Memory B cell (primary cell): ENCODE results near the gene NKAIN1.
"Not testable (repeated sequence)": the region's sequence is repeated elsewhere in the genome, so short reads cannot be mapped to it uniquely, and the experiment has no call there.

ENCODE experiments used
- ATAC-seq: fragments of 150-1000 bp; cut with Tn5 transposase; 2 replicates; pipeline ENCODE4 v1.10.0; 2021; ENCODE audit warnings: low read depth, mild to moderate bottlenecking, moderate library complexity
- DNase-seq, 2 donors: peaks; one replicate each; pipeline ENCODE4 v3.0.0; 2022; ENCODE audit warnings: low spot score in 2 of 2
- H3K27ac Mint-ChIP-seq: one replicate; pipeline ENCODE4 v1.8.0; 2022; ENCODE audit warnings: mild to moderate bottlenecking, moderate library complexity, mixed read lengths
- H3K27me3 Mint-ChIP-seq: one replicate; pipeline ENCODE4 v1.8.0; 2022; ENCODE audit warnings: mixed read lengths
- H3K36me3 Mint-ChIP-seq: one replicate; pipeline ENCODE4 v1.8.0; 2022; ENCODE audit warnings: mild to moderate bottlenecking, mixed read lengths
- H3K4me1 Mint-ChIP-seq: one replicate; pipeline ENCODE4 v1.8.0; 2022; ENCODE audit warnings: mixed read lengths
- H3K4me3 Mint-ChIP-seq: one replicate; pipeline ENCODE4 v1.8.0; 2022; ENCODE audit warnings: mild to moderate bottlenecking, moderate library complexity, mixed read lengths
- H3K9me3 Mint-ChIP-seq: one replicate; pipeline ENCODE4 v1.8.0; 2022; ENCODE audit warnings: mixed read lengths

The NKAIN1 gene

DNA sequence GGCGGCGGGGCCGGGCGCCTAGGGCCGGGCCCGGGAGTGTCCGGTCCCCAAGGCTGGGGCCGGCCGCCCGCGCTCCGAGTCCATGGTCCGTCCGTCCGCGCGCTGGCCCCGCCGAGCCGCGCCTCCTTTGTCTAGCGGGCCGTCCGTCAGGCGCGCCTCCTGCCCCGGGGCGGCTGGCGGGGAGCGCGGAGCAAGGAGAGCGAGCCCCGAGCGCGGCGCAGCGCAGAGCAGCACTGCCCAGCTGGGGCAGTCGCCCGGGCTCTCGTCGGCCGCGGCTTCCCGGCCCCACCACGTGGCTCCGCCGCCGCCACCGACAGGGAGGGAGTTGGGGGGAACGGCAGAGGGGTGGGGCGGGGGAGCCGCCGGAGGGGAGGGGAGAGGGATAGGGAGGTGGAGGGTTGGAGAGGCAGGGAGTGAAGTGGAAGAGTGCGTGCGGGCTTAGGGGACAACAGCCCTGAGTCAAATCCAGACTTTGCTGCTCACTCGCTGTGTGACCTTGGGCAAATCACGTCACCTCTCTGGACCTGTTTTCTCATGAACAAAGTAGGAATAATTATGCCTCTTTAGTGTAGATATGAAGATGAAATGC, at the start of gene NKAIN1:
Gene NKAIN1, minus strand, starts transcription at position 235 of the 589 bp plus-strand sequence. CDS start 340 bp downstream, outside the sequence.
- Mint-ChIP-seq H3K27ac (no peak within 1 kb of the TSS), H3K36me3 (peaks cover 2% of the 10 kb centered on the region), H3K4me3 (peak within 1 kb of the TSS; percentile 68), H3K27me3 (peaks cover 30% of the 10 kb centered on the region), H3K9me3 (no peaks in the 10 kb centered on the region), H3K4me1 (peaks cover 11% of the 10 kb centered on the region)
- DNase-seq, result no peak
- no peak for ATAC-seq

DNA sequence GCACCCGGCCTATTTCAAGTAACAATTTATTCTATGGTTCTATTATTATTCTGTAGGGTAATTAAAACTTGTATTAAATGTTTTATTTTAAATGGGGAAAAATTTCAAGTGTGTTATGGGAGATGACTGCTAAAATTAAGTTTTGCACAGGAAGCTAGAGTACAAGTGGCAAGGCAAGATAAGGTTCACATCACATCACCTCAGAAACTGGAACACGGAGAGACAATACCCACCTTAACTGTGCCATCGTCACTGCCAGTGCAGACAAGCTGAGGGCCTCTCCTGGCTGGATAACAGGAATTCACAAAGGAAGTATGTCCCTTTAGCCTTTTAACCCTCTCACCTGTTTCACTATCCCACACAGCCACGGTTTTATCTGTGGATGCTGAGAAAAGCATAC, 49.3 kb upstream of the NKAIN1 start:
- H3K36me3 Mint-ChIP-seq, result peaks cover 29% of the 10 kb centered on the region
- no peak overlapping the region for H3K27ac Mint-ChIP-seq
- H3K4me1 Mint-ChIP-seq, result peaks cover 14% of the 10 kb centered on the region
- H3K4me3 Mint-ChIP-seq, result no peak overlapping the region
- no peak for ATAC-seq
- no peak for DNase-seq
- no peaks in the 10 kb centered on the region for H3K27me3 Mint-ChIP-seq
- H3K9me3 Mint-ChIP-seq, result no peaks in the 10 kb centered on the region

DNA sequence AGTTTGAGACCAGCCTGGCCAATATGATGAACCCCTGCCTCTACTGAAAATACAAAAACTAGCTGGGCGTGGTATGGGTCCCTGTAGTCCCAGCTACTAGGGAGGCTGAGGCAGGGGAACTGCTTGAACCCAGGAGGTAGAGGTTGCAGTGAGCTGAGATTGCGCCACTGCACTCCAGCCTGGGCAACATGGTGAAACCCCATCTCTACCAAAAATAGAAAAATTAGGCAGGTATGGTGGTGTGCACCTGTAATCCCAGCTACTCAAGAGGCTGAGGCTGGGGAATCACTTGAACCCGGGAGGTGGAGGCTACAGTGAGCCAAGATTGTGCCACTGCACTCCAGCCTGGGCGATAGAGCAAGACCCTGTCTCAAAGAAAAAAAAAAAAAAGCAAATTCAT, 48.1 kb upstream of the NKAIN1 start:
- ATAC-seq, H3K27ac Mint-ChIP-seq, H3K4me3 Mint-ChIP-seq, DNase-seq, H3K9me3 Mint-ChIP-seq, H3K27me3 Mint-ChIP-seq, H3K4me1 Mint-ChIP-seq: not testable (repeated sequence)
- H3K36me3 Mint-ChIP-seq, result peaks cover 22% of the 10 kb centered on the region

DNA sequence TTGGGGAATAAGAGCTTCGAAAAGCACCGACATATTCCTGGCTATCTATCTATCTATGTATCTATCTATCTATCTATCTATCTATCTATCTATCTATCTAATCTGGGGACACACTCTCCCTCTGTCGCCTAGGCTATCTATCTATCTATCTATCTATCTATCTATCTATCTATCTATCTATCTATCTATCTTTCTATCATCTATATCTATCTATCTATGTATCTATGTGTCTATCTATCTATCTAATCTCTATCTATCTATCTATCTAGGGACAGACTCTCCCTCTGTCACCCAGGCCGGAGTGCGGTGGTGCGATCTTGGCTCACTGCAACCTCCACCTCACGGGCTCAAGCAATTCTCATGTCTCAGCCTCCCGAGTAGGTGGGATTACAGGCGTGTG, 42.7 kb upstream of the NKAIN1 start:
- H3K9me3 Mint-ChIP-seq, DNase-seq, ATAC-seq, H3K4me1 Mint-ChIP-seq, H3K27ac Mint-ChIP-seq, H3K27me3 Mint-ChIP-seq, H3K4me3 Mint-ChIP-seq: not testable (repeated sequence)
- peaks cover 30% of the 10 kb centered on the region for H3K36me3 Mint-ChIP-seq

DNA sequence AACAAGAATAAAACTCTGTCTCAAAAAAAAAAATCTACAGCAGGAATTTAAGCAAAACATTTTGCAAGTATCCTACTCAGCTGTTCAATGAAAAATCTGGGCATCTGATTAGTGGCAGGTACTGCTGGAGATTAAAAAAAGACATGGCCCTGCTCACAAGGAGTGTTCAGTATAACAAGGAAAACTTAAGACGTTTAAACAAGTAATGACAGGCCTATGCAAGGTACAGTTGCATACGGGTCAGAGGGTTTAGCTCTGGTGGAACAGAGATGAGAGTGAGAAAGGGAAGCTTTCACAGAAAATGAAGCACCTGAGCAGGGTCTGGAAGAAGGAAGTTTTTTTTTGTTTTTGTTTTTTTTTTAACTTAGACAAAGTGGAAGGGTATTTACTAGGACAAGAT, 33.9 kb upstream of the NKAIN1 start:
- Mint-ChIP-seq H3K9me3 (no peaks in the 10 kb centered on the region), H3K4me1 (no peaks in the 10 kb centered on the region), H3K27ac (no peak overlapping the region), H3K36me3 (peaks cover 39% of the 10 kb centered on the region), H3K27me3 (no peaks in the 10 kb centered on the region), H3K4me3 (no peak overlapping the region)
- DNase-seq (no peak), ATAC-seq (no peak)

DNA sequence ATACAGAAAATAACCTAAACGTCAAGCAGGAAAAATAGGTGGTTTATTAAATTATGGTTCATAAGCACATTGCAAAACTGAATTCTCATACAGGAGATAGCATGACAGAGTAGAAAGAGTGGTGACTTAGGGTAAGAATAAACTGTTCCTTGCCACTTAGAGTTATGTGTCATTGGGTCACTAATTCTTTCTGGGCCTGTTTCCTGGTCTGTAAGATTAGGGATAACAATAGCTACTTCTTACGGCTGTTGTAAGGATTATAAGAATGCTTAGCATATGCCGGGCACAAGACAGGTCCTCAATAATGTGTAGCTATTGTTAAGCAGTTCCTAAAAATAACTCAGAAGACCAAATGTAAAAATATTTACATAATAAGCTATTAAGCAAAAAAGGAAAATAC, 32.7 kb upstream of the NKAIN1 start:
- Mint-ChIP-seq H3K27ac (no peak overlapping the region), H3K4me3 (no peak overlapping the region), H3K36me3 (peaks cover 37% of the 10 kb centered on the region), H3K9me3 (no peaks in the 10 kb centered on the region), H3K27me3 (no peaks in the 10 kb centered on the region), H3K4me1 (no peaks in the 10 kb centered on the region)
- ATAC-seq, result no peak
- DNase-seq, result no peak

DNA sequence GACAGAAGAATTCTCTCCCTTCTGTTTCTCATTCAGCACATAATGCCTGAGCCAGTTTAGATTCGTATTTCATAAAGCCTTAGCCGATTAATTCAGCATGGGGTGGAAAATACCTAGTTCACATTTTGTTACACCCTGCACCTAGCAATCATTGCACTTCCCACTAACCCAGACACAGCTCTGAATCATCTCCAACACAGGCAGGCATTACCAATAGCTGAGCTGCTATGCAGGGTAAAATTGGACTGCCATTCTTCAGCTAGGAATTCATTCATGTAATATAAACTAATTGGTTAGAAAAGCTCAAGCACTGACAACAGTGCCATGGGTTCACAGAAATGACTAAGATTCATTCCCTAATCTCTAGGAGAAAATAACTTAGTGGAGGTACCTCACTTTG, 26.9 kb upstream of the NKAIN1 start:
- Mint-ChIP-seq H3K4me3 (no peak overlapping the region), H3K27me3 (no peaks in the 10 kb centered on the region), H3K9me3 (no peaks in the 10 kb centered on the region), H3K4me1 (no peaks in the 10 kb centered on the region), H3K36me3 (peaks cover 39% of the 10 kb centered on the region), H3K27ac (no peak overlapping the region)
- ATAC-seq (no peak), DNase-seq (no peak)

DNA sequence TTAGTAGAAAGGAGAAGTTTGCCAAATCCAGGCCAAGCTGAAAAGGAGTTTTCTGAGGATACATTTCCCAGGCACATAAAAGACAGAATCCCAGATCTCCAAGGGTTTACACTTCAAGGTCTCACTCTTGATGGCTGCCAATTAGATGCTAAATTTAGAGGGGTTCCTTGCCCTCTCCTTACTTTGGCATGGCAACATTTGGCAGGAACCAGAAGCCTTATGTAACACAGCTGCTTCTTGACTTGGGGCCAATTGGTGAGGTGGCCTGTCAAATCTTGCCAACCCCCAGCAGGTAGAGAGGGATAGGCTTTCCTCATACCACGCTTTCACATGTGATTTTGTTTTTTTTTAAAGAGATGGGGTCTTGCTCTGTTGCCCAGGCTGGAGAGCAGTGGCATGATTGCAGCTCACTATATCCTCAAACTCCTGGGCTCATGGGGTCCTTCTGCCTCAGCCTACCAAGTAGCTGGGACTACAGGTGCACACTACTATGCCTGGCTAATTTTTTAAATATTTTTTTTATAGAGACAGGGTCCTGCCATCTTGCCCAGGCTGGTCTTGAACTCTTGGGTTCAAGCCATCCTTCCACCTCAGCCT, 25.2 kb upstream of the NKAIN1 start:
- H3K36me3 Mint-ChIP-seq, result peaks cover 36% of the 10 kb centered on the region
- DNase-seq (no peak), ATAC-seq (no peak)
- no peaks in the 10 kb centered on the region for H3K9me3 Mint-ChIP-seq
- H3K27me3 Mint-ChIP-seq, result no peaks in the 10 kb centered on the region
- no peak overlapping the region for H3K4me3 Mint-ChIP-seq
- no peaks in the 10 kb centered on the region for H3K4me1 Mint-ChIP-seq
- H3K27ac Mint-ChIP-seq, result no peak overlapping the region

DNA sequence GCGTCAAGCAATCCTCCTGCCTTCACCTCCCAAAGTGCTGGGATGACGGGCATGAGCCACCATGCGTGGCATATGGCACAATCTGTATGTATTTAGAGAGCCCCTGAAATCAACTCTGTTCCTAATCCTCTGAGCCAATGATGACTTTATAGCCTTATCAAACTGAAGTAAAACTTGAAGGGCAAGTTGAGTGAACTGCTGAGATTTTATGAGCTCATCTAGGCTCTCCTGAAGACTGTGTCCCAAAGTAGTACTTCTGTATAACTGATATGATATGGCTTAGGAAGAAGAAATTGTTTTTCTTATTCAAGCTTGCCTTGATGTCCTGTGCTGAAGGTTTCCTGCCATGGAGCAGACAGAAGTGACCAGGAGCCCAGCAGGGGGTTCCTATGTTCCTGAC, 23.7 kb upstream of the NKAIN1 start:
- DNase-seq, result no peak
- H3K9me3 Mint-ChIP-seq, result no peaks in the 10 kb centered on the region
- no peak overlapping the region for H3K27ac Mint-ChIP-seq
- no peak overlapping the region for H3K4me3 Mint-ChIP-seq
- no peaks in the 10 kb centered on the region for H3K27me3 Mint-ChIP-seq
- no peak for ATAC-seq
- H3K36me3 Mint-ChIP-seq, result peaks cover 39% of the 10 kb centered on the region
- no peaks in the 10 kb centered on the region for H3K4me1 Mint-ChIP-seq

DNA sequence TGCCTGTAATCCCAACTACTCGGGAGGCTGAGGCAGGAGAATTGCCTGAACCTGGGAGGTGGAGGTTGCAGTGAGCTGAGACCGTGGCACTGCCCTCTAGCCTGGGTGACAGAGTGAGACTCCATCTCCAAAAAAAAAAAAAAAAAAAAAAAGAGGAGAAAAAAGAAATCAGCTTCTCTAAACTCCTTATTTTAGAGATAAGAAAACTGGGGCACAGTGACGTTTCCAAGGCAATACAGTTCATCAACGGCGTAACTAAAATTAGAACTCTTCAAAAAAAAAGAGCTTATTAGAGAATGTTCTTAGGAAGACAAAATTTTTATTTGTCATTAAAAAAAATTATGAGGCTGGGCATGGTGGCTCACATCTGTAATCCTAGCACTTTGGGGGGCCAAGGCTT, 22.7 kb upstream of the NKAIN1 start:
- not testable (repeated sequence) for H3K27ac Mint-ChIP-seq, DNase-seq, H3K4me3 Mint-ChIP-seq, H3K9me3 Mint-ChIP-seq, H3K4me1 Mint-ChIP-seq, H3K27me3 Mint-ChIP-seq, ATAC-seq
- H3K36me3 Mint-ChIP-seq, result peaks cover 46% of the 10 kb centered on the region

DNA sequence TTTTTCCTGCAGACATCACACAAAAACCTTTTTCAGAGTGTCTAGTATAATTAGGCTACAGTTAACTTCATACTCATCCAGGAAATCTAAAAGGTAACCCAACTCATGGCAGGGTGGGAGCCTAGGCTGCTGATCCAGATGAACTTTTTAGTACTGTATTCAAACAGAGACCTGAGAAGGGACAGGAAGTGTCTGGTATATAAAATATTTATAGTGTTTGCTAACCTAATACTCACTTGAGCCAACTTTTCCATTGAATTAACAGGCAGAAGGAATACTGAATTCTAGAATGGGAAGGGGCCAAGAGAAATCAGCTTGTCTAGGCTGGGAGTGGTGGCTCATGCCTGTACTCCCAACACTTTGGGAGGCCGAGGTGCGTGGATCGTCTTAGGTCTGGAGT, 22.2 kb upstream of the NKAIN1 start:
- DNase-seq, result no peak
- Mint-ChIP-seq H3K4me3 (no peak overlapping the region), H3K9me3 (no peaks in the 10 kb centered on the region), H3K27ac (no peak overlapping the region), H3K27me3 (no peaks in the 10 kb centered on the region), H3K36me3 (peaks cover 44% of the 10 kb centered on the region), H3K4me1 (no peaks in the 10 kb centered on the region)
- ATAC-seq, result no peak

DNA sequence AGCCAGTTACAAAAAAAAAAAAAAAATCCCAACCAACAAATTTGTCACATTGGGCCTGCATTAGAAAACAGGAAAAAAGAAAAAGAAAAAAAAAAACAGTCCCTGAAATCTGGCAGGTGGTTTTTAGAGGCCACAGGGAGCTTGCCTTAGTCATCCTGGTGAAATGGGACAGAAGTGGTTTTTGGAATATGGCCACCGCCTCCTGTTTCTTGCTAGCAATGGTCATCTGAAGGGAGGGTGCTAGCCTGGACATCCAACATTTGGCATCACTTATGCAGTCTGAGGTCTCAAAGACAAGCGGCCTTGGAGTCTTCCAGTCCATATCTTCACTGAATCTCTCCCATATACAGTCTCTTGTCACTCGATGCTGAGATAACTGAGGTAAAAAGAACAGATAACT, 20.1 kb upstream of the NKAIN1 start:
- Mint-ChIP-seq H3K27ac (no peak overlapping the region), H3K9me3 (no peaks in the 10 kb centered on the region), H3K4me1 (no peaks in the 10 kb centered on the region), H3K27me3 (no peaks in the 10 kb centered on the region), H3K36me3 (peaks cover 34% of the 10 kb centered on the region), H3K4me3 (no peak overlapping the region)
- no peak for ATAC-seq
- DNase-seq, result no peak

DNA sequence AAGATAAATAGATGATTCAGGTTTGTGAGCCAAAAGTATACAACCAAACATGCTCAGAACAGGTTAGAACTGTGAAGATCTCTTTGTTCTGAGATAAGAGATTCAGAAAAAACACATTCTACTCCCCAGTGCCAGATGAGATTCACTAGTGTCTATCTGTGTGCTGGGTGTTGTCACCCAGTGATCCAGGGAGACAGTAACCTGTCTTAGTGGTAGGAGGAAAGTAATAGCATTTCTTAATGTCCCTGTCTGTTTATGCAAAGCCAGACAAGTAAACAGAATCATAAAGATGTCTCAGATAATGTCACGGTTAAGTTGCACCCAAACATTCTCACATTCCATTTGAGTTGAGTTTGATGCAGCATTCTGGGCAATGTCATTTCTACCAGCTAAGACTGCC, 18.9 kb upstream of the NKAIN1 start:
- no peaks in the 10 kb centered on the region for H3K4me1 Mint-ChIP-seq
- no peak for ATAC-seq
- H3K36me3 Mint-ChIP-seq, result peaks cover 31% of the 10 kb centered on the region
- no peak overlapping the region for H3K27ac Mint-ChIP-seq
- H3K27me3 Mint-ChIP-seq, result no peaks in the 10 kb centered on the region
- DNase-seq, result no peak
- no peaks in the 10 kb centered on the region for H3K9me3 Mint-ChIP-seq
- no peak overlapping the region for H3K4me3 Mint-ChIP-seq

DNA sequence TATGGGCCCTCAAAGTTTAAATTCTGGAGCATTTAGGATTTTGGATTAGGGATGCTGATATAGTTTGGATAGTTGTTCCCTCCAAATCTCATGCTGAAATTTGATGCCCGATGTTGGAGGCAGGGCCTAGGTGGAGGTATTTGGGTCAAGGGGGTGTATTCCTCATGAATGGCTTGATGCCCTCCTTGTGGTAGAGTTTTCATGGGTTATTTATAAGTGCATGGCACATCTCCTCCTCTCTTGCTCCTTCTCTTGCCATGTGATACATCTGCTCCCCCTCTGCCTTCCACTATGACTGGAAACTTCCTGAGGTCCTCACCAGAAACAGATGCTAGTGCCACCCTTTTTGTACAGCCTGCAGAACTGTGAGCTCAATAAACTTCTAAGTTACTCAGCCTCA, 17.5 kb upstream of the NKAIN1 start:
- H3K4me3 Mint-ChIP-seq, result no peak overlapping the region

DNA sequence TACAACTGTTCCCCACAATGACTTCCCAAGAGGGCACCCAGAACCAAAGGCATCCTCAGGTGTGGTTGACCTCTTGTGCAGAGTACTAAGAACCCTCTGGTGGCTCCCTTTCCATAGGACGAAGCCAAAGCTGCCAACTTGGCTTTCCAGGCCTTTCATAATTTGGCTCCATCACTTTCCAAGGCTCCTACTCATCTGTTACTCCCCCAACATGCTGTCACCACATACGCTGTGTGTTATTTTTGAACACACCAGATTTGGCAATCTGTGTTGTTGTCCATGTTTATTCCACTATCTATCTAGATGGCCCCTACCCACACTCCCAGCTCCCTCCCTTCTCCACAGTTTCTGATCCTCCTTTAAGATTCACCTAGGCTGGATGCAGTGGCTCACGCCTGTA, 10.2 kb upstream of the NKAIN1 start:
- H3K27ac Mint-ChIP-seq, result no peak overlapping the region
- no peak for ATAC-seq
- no peaks in the 10 kb centered on the region for H3K27me3 Mint-ChIP-seq
- H3K36me3 Mint-ChIP-seq, result peaks cover 1% of the 10 kb centered on the region
- H3K9me3 Mint-ChIP-seq, result no peaks in the 10 kb centered on the region
- H3K4me3 Mint-ChIP-seq, result no peak overlapping the region
- peaks cover 2% of the 10 kb centered on the region for H3K4me1 Mint-ChIP-seq
- DNase-seq, result no peak

More for the DNA sequence above, 17.5 kb upstream of the NKAIN1 start:
- Mint-ChIP-seq H3K9me3 (no peaks in the 10 kb centered on the region), H3K36me3 (peaks cover 29% of the 10 kb centered on the region), H3K27ac (no peak overlapping the region), H3K4me1 (no peaks in the 10 kb centered on the region), H3K27me3 (no peaks in the 10 kb centered on the region)
- ATAC-seq (no peak), DNase-seq (no peak)
